Colonic mucosa (tissue), 4 donors: ENCODE data around the gene EGF. TPM values are rescaled to one million over a fixed set of nuclear protein-coding genes. Genes with fewer than 3 reads are reported as not detected.
A peak's percentile ranks its signal among the peaks of the same experiment; 100 is the strongest.

Source experiments
- DNase-seq: peaks from one replicate; pipeline ENCODE4 v3.0.0-alpha.2; 2020
- H3K27ac ChIP-seq: fragments of 200-600 bp; one replicate; pipeline ENCODE4 v1.8.0; 2021
- H3K27me3 ChIP-seq: fragments of 200-600 bp; one replicate; pipeline ENCODE4 v1.8.0; 2021
- H3K36me3 ChIP-seq: fragments of 200-600 bp; one replicate; pipeline ENCODE4 v1.8.0; 2021
- H3K4me1 ChIP-seq: fragments of 200-600 bp; one replicate; pipeline ENCODE4 v1.8.0; 2021; ENCODE audit warnings: mild to moderate bottlenecking
- H3K4me3 ChIP-seq: fragments of 200-600 bp; one replicate; pipeline ENCODE4 v1.8.0; 2021
- H3K9ac ChIP-seq, 2 donors: one replicate each; pipeline ENCODE4 v1.7.0; 2013; ENCODE audit warnings: control low read depth in 2 of 2, low read depth in 2 of 2, low read length in 2 of 2
- H3K9me3 ChIP-seq: fragments of 200-600 bp; one replicate; pipeline ENCODE4 v1.8.0; 2021
- intact Hi-C: fragments of 100-400 bp; cut with DNase I; formaldehyde crosslinking; loops from one replicate; pipeline ENCODE4 v1.14.1; 2022
- total RNA-seq, 2 donors: library from RNA; stranded (reverse); fragmentation: NEBNext Ultra II Directional in 1 of 2; extraction: Animal tissue kit (Norgen Biotek cat#: 25700) in 1 of 2; gene quantifications; one replicate each; pipeline ENCODE4 v1.2.1, GENCODE V29; 2021
- TF ChIP-seq, protein P1 (sequence below): fragments of 200-600 bp; IDR thresholded peaks from one replicate; pipeline ENCODE4 v1.8.0; 2022; ENCODE audit warnings: antibody characterized with exemption, mild to moderate bottlenecking
- donor health status: healthy.
- donor health status: DM: no; HTN: no; CAD: no.
- donor health status: DM: no; HTN: no; CAD: no.

EGF gene
- total RNA-seq, 2 donors from 2014 or later, result 2.2 to 2.8 TPM

DNA sequence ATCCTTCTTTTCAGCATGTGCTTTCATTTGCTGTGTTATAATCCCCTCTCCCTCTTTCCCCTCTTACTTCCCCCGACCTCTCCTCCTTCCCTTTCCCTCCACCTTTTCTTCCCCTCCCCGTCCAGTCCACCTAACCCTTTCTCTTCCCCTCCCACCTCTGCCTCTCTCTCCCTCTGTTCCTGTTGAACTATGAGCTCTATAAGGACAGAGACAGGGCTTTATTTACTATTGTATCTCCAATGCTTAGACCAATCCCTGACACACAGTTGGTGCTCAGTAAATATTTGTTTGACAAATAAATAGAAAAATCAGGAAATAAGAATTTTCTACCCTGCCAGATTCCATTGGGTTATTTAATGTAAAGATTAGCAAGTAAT, 60.8 kb downstream of the EGF start:
- Histone ChIP-seq H3K27me3 (no peaks in the 10 kb centered on the region), H3K9me3 (no peaks in the 10 kb centered on the region), H3K36me3 (no peaks in the 10 kb centered on the region), H3K9ac (peak overlapping the region in 1 of 2 donors; percentile 1), H3K27ac (peak overlapping the region; percentile 63), H3K4me3 (no peak overlapping the region), H3K4me1 (no peaks in the 10 kb centered on the region)
- DNase-seq, result peak; percentile 23
- TF ChIP-seq, protein P1, sequence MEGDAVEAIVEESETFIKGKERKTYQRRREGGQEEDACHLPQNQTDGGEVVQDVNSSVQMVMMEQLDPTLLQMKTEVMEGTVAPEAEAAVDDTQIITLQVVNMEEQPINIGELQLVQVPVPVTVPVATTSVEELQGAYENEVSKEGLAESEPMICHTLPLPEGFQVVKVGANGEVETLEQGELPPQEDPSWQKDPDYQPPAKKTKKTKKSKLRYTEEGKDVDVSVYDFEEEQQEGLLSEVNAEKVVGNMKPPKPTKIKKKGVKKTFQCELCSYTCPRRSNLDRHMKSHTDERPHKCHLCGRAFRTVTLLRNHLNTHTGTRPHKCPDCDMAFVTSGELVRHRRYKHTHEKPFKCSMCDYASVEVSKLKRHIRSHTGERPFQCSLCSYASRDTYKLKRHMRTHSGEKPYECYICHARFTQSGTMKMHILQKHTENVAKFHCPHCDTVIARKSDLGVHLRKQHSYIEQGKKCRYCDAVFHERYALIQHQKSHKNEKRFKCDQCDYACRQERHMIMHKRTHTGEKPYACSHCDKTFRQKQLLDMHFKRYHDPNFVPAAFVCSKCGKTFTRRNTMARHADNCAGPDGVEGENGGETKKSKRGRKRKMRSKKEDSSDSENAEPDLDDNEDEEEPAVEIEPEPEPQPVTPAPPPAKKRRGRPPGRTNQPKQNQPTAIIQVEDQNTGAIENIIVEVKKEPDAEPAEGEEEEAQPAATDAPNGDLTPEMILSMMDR, result no peak
- intact Hi-C loops, result loop anchor here (10.0 kb wide), 1 partner anchor 149 kb away; the partner anchor contains the start of gene RRH

DNA sequence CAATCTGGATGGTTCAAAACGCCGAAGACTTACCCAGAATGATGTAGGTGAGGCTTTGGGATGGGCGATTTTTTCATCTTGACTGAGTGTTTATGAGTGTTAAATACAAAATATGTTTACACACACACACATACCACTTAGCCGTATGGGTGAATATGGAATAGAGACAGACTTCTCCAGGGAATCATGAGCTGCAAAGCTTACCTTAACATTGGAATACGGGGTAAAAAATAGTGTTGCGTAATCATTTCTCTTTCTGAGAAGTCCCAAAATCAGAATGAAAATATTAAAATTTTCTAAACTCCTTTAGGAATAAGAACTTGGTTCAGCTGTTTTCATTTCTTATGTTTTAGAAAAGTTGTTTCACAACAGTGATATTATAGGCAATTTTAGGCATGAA, 63.5 kb downstream of the EGF start:
- no peaks in the 10 kb centered on the region for H3K9me3 ChIP-seq
- H3K9ac ChIP-seq, result no peak overlapping the region
- no peak for DNase-seq
- intact Hi-C loops, result loop anchor here (5.0 to 10.0 kb wide), 2 partner anchors 151 to 554 kb away; partner anchors contain the start of gene RRH
- H3K27ac ChIP-seq, result no peak overlapping the region
- H3K4me3 ChIP-seq, result no peak overlapping the region
- TF ChIP-seq, protein P1, result no peak
- H3K36me3 ChIP-seq, result no peaks in the 10 kb centered on the region
- H3K4me1 ChIP-seq, result no peaks in the 10 kb centered on the region
- no peaks in the 10 kb centered on the region for H3K27me3 ChIP-seq

DNA sequence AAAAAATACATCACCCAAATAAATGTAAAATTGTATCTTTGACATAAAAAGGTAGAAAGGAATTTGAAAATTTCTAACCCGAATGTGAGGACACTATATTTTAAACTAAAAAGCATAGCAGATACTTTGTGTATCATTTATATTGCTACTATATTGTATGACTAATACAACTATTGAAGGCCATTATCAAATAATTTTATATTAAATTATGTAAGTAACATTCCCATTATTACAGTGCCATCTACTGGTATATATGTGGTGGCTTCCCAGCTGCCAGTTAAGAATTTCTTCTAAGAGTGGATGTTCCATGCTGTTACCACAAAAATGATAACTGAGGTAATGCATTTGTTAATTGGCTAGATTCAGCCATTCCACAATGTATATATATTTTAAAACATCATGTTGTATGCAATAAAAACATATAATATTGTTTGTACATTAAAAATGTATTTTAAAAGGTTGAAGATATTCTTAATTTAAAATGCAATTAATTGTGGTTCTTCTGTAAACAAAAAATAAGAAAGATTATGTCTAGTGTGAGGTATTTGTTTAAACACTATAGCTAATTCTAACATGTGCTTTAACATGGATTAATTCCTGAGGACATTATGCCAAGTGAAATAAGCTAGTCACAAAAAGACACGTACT, 65.3 kb downstream of the EGF start:
- no peaks in the 10 kb centered on the region for H3K9me3 ChIP-seq
- TF ChIP-seq, protein P1, result peak; percentile 56
- H3K36me3 ChIP-seq, result no peaks in the 10 kb centered on the region
- no peak overlapping the region for H3K27ac ChIP-seq
- no peak for DNase-seq
- H3K27me3 ChIP-seq, result no peaks in the 10 kb centered on the region
- H3K9ac ChIP-seq, result no peak overlapping the region
- intact Hi-C loops, result loop anchor here (5.0 to 10.0 kb wide), 2 partner anchors 153 to 556 kb away; partner anchors contain the start of gene RRH
- H3K4me3 ChIP-seq, result no peak overlapping the region
- H3K4me1 ChIP-seq, result no peaks in the 10 kb centered on the region

DNA sequence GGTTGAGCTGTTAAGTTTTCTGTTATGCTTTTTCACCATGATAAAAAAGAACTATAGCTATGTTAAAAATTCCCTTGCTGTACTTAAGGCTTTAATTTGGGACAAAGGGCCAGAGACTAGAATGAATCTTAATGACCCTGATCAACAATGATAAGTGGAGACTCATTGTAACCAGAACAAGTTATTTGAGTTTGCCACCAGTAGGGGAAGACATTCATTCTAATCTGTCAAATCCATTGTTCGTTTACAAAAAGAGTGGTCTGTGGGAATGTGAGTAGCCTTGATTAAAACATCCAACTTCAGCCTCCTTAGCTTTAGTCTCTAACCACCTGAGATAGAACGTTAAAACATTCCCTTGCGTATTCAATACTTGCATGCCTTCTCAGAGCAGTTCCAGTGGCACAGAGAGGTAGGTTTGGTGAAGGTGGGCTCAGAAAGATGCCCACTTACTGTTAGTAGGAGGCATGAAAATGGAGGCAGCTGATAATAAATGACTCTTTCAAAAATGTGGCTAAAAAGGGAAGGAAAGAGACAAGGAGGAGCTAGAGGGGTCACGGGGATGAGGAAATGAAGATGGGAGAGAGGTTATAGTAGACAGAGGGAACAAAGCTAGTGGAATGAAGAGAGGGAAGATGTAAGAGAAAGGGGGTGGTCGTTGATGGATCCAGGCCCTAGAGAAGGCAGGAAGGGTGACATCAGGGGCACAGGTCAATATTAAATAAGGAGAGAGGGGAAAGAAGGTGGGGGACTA, 66.2 kb downstream of the EGF start:
- H3K27ac ChIP-seq, result no peak overlapping the region
- no peak overlapping the region for H3K4me3 ChIP-seq
- H3K36me3 ChIP-seq, result no peaks in the 10 kb centered on the region
- intact Hi-C loops, result loop anchor here (5.0 to 10.0 kb wide), 2 partner anchors 154 to 557 kb away; partner anchors contain the start of gene RRH
- H3K9me3 ChIP-seq, result no peaks in the 10 kb centered on the region
- H3K9ac ChIP-seq, result no peak overlapping the region
- no peaks in the 10 kb centered on the region for H3K27me3 ChIP-seq
- H3K4me1 ChIP-seq, result no peaks in the 10 kb centered on the region
- TF ChIP-seq, protein P1, result no peak
- DNase-seq, result no peak

DNA sequence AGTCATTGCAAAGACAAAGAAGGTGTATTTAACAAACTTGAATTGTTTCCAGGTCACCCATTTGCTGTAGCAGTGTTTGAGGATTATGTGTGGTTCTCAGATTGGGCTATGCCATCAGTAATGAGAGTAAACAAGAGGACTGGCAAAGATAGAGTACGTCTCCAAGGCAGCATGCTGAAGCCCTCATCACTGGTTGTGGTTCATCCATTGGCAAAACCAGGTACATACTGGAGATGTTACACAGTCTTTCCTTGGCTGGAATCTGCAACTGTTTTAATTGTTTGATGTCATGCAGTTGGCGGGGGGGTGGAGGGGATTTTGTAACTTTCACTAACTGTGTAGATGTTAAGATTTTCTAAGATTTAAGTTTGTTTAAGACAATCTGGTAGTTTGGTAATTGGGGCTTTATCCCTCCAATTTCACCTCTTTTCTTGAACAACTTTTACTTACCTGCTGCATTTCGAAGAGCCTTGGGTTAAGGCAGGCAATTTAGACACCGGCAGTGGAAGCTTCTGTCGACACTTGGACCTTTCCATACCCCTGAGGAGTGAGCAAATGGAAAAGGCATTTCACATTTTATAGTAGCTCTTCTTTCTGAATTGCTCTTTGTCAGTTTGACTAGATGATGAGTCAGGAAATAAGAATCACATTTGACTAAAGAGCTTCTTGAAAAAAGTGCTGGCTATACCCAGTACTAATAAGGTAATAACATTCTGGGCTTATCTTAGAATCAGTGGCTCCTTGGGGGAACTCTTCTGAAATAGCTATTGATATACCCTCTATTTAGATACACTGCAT, 67.4 kb downstream of the EGF start:
- Histone ChIP-seq H3K27ac (no peak overlapping the region), H3K9ac (no peak overlapping the region), H3K9me3 (no peaks in the 10 kb centered on the region), H3K4me1 (no peaks in the 10 kb centered on the region), H3K27me3 (no peaks in the 10 kb centered on the region), H3K4me3 (no peak overlapping the region), H3K36me3 (no peaks in the 10 kb centered on the region)
- intact Hi-C loops, result loop anchor here (5.0 to 10.0 kb wide), 2 partner anchors 155 to 558 kb away; partner anchors contain the start of gene RRH
- TF ChIP-seq, protein P1, result no peak
- DNase-seq, result no peak
